ENCODE results near the gene AKR1C2. TPM values are rescaled to one million over a fixed set of nuclear protein-coding genes. Genes with fewer than 3 reads are reported as not detected.
"Not testable (repeated sequence)": the region's sequence is repeated elsewhere in the genome, so short reads cannot be mapped to it uniquely, and the experiment has no call there.

The AKR1C2 gene
- total RNA-seq, 1 experiment from 2014 or later, result 115 TPM

GRCh38 chr10:4961558-4961957 is 42.1 kb downstream of the AKR1C2 start:
- DNase-seq (ENCODE audit: low spot score), result not testable (repeated sequence)

GRCh38 chr10:4956955-4957645 is 46.6 kb downstream of the AKR1C2 start:
- DNase-seq (ENCODE audit: low spot score), result not testable (repeated sequence)

GRCh38 chr10:4956088-4956487 is 47.6 kb downstream of the AKR1C2 start:
- DNase-seq (ENCODE audit: low spot score), result not testable (repeated sequence)

GRCh38 chr10:4953405-4953804 is 50.3 kb downstream of the AKR1C2 start:
- DNase-seq (ENCODE audit: low spot score), result no peak

GRCh38 chr10:4951512-4952162 is 52.0 kb downstream of the AKR1C2 start:
- not testable (repeated sequence) for DNase-seq (ENCODE audit: low spot score)

GRCh38 chr10:4947635-4948596 is 55.7 kb downstream of the AKR1C2 start:
- DNase-seq (ENCODE audit: low spot score), result peak; percentile 76

GRCh38 chr10:4947039-4947634 is 56.5 kb downstream of the AKR1C2 start:
- DNase-seq (ENCODE audit: low spot score), result peak; percentile 29

- no peak for DNase-seq (ENCODE audit: low spot score)
Observed at GRCh38 chr10:4945766-4946717, 57.6 kb downstream of the AKR1C2 start.

GRCh38 chr10:4944841-4945240 is 58.8 kb downstream of the AKR1C2 start:
- DNase-seq (ENCODE audit: low spot score), result no peak

- no peak for DNase-seq (ENCODE audit: low spot score)
Observed at GRCh38 chr10:4943821-4944220, 59.8 kb downstream of the AKR1C2 start.

GRCh38 chr10:4943416-4943815 is 60.2 kb downstream of the AKR1C2 start:
- DNase-seq (ENCODE audit: low spot score), result not testable (repeated sequence)

GRCh38 chr10:4942931-4943330 is 60.7 kb downstream of the AKR1C2 start:
- DNase-seq (ENCODE audit: low spot score), result peak; percentile 53

- DNase-seq (ENCODE audit: low spot score), result peak; percentile 65
Observed at GRCh38 chr10:4941540-4942330, 61.9 kb downstream of the AKR1C2 start.

GRCh38 chr10:4940909-4941308 is 62.7 kb downstream of the AKR1C2 start:
- not testable (repeated sequence) for DNase-seq (ENCODE audit: low spot score)

GRCh38 chr10:4940073-4940428 is 63.6 kb downstream of the AKR1C2 start:
- not testable (repeated sequence) for DNase-seq (ENCODE audit: low spot score)

- no peak for DNase-seq (ENCODE audit: low spot score)
Observed at GRCh38 chr10:4939224-4940072, 64.2 kb downstream of the AKR1C2 start.

Data from H4 (cell line).